NCI-H146 treated with DMSO at 0.1 percent for 48 hours (cell line): ENCODE data around the gene EFCAB6.
A peak's percentile ranks its signal among the peaks of the same experiment; 100 is the strongest.
"Not testable (repeated sequence)": the region's sequence is repeated elsewhere in the genome, so short reads cannot be mapped to it uniquely, and the experiment has no call there.

Source experiments
- DNase-seq: peaks from one replicate; lab custom pipeline; 2025; ENCODE audit not compliant: unreplicated experiment; lab: John Stamatoyannopoulos, UW

EFCAB6 gene

DNA sequence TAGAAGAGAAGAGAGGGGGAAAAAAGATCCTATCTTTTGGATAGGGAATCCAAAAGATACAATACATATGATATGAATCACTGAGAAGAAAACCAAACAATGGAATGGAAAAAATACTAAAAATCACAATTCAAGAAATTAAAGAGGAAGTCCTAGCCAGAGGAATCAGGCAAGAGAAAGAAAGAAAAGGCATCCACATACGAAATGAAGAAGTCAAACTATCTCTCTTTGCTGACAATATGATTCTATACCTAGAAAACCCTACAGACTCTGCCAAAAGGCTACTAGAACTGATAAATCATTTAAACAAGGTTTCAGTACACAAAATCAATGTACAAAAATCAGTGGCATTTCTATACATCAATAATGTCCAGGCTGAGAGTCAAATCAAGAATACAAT lies 91.4 kb downstream of the EFCAB6 start:
- no peak for DNase-seq

DNA sequence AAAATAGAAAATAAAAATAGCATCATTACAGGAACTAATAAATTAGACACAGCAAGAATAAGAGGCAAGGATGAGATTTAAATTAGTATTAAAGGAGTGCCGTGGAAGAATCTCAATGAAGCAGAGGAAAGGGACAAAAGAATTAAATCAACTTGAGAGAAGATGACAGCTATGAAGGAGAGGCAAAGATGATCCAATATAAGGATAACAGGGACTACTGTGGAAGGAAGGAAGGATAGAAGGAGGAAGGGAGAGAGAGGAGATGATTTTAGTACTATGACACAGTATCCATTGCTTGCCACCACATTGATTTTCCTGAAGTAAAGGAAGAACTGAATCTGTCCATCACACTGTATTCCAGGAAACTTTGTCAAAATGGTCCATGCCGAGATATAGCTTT lies 98.0 kb downstream of the EFCAB6 start:
- DNase-seq, result no peak

DNA sequence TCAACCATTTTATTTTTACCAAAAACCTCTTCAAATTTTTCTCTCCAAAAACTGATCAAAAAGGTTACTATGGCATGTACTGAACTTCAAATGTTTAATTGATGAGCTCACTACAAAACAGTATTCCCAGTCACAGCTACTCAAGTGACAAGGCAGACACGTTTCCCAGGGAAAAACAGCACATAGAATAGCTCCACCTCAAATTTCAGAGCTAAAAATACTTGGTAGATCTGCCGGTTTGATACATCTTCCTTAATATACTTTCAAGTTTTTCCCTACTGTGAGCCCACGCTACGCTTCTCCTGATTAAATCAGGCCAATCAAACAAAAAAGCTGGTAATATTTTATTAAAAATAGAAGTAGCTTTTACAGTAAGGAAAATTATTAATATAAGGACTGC lies 100.4 kb downstream of the EFCAB6 start:
- DNase-seq, result no peak

DNA sequence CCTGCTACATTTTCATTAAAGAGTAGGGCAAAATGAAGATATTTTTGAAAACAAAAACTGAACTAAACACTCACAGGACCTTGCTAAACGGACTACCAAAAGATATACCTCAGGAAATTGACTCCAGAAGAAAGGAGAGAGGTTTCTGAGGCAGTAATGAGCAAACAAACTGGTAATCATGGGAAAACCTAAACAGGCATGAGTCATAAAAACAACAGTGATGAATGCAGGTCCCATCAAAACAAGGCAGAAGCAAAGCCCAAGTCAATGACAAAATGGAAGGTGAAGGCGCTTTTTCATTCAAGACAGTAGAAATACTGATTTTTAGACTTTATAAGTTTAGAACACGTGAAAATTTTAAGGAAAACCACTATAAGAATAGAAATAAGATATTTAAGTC lies 104.5 kb downstream of the EFCAB6 start:
- DNase-seq, result no peak

DNA sequence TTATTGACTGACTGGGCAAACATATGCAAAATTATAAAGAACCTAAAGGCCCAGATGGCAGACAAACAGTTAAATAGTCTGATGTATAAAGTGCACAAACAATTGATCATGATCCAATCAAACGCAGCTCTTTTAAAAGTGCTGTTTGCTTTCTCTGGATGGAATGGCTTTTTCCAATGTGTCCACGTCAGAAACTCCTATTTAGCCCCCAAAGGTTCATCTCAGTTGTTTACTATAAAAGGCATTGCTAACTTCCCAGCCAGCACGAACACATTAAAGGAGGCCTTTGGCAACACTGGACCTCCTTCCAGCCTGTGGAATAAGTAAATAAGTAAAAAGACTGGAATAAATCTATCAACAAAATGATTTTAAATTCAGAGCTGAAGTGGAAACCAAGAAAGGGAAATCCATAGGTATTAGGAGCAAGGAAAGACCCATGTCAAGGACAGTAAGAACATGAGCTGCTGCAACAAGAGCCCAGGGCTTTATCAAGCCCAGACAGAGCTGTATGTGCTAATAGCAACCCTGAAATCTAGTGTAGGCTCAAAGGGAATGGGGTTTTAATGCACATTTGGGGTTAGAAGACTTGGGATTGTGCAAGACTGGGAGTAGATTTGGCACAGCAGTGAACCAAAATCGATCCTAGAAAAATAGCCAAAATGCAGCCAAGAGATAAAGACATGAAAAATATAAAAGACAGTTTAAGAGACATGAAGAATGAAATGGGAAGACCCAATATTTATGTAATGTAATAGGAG lies 105.4 kb downstream of the EFCAB6 start:
- DNase-seq, result no peak

DNA sequence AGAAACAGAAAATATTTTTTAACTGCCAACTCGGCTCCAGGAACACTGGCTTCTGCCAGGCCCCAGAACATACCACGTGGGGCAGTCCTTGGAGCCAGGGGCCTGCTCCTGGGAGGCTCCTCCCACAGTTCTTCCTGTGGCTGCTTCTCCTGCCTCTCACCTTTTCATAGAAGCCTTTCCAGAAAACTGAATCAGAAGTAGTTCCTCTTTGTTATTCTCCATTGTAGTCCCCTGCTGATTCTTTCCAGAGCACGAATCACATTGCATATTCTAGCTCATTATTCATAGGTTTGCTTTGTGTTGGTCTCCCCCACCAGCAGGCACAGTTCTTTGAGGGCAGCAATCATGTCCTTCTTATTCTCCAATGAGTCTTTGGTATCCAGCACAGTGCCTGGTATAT lies 106.0 kb downstream of the EFCAB6 start:
- DNase-seq, result no peak

DNA sequence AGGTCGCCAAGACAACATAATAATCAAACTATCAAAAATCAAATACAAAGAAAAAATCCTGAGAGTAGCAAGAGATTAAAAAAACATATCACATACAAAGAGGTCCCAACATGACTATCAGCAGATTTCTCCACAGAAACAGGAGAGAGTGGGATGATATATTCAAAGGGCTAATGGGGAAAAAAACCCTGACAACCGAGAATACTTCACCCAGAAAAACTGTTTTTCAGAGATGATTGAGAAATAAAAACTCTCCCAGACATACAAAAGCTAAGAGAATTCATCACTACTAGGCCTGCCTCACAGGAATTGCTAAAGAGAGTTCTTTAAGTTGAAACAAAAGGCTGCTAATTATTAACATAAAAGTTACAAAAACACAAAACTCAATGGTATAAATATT lies 108.1 kb downstream of the EFCAB6 start:
- DNase-seq, result no peak

DNA sequence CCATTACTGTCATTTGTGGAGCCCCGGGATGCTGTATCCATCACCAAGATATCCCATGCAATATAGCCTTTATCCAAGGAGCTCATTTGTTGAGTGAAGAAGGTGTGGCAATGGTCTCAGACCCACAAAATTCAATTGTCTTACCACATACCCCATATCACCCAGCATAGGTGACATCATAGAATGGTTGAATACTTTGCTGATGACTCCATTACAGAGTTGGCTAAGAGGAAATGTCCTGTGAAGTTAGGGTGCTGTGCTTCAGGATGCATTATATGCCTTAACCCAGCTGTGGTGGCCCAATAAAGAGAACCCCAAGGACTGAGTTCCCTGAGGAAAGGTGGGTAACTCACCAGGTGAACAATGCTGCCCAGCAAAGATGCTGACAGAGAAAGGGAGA lies 113.7 kb downstream of the EFCAB6 start:
- DNase-seq, result no peak

DNA sequence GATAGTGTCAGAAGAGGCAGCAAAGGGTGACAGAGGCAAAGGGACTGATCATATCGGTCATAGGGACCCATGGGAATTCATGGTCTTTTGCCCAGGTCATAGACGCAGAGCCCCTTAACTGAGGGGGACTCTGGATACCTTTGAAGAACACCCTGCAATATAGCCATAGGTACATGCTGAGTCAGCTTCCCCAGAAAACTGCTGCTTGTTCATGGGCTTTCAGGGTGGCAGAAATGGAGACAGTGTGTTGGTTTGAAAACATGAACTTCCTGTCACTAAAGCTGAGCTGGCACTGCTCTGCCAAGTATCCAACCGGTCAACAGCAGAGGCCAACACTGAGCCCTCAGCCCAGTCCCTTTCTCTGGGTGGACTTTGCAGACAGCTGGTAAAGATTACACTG lies 114.2 kb downstream of the EFCAB6 start:
- no peak for DNase-seq

DNA sequence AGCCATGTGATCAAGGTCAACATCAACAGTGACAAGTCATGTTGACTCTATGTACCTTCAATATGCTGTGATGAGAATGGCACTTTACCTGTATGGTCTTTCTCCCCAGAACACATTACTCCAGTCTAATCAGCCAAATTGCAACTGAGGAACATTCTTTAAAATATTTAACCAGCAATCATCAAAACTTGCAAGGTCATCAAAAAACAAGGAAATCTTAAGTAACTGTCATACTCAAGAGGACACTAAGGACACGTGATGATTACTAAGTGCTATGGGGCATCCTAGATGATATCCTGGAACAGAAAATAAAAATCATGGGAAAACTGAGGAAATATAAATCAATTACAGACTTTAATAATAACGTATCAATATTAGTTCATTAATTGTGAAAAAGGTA lies 118.9 kb downstream of the EFCAB6 start:
- DNase-seq, result no peak

DNA sequence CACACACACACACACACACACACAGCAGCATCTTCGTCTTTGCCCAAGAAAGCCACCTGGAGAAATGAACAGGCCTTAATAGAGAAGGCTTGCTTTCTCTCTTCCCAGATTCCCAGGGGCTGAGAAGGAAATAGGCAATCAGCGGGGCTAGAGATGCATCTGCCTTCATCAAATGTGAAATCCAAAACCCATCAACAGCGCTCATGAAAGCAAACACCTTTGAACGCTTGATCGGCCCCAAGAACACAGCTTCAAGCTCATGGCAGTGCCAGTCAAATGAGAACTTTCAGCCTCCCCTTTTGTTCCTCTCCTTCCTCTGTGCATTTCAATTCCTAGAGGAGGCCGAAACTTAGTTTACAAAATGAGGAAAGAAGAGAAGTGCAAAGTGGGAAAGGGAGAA lies 122.7 kb downstream of the EFCAB6 start:
- peak; percentile 10 for DNase-seq

DNA sequence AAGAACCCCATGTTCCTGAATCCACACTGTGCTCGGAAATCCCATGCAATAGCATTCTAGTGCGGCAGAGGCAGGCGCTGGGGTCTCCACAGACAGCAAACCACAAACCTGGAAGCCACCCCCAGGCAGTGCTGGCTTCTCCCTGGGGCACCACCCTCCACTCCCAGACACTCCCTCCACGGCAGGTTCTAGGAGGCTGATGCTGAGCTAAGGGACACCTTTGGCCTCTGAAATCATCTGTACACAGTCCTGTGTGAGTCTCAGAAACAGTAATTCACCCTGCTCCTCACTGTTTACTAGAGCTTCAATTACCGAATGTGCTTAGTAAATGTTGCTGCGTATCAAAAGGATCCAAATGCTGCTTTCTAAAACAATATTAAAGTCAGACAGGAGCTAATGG lies 129.3 kb downstream of the EFCAB6 start:
- DNase-seq, result no peak

DNA sequence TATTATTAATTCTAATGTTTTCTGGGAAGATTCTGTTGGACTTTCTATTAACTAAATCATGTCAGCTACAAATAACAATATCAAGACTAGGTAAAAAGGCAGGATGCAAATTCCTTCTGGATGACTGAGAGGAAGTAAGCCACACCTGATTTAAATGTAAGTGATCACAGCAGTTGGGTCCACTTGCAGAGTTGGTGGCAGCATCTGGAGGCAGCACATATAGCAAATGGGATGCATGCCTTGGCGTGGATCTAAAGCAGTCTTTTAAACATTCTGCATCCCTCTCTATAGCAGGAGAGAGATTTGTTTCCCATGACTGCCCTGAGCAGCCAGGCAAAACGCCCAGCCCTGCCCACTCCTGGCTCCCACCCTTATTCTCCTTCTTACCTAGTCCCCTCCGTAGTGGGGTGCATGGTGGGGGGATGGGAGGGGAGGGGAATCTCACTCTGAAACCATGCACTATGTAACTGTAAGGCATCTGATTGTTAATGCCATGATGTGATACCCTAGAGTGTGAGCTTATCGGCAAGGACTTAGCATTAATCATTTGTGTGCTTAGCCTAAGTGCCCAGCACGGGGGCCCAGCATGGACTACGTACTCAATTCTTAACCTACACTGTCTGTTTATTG lies 130.3 kb downstream of the EFCAB6 start:
- no peak for DNase-seq

DNA sequence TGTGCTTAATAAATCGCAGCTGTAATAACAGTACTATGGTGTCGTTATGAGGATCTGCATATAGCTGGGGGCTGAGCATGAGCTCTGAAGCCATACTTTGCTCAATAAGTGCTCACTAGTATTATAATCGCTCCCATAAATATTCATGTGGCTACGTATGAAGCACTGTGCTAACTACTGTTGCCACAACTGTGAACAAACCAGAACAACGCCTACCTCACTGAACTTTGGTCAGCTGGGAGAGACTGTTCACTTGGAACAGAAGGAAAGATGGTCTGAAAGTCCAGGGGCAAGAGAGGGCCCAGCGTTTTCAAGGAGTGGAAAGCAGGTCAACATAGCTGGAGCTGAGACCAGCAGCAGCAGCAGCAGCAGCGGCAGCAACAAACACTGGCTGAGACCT lies 141.6 kb downstream of the EFCAB6 start:
- DNase-seq, result no peak

DNA sequence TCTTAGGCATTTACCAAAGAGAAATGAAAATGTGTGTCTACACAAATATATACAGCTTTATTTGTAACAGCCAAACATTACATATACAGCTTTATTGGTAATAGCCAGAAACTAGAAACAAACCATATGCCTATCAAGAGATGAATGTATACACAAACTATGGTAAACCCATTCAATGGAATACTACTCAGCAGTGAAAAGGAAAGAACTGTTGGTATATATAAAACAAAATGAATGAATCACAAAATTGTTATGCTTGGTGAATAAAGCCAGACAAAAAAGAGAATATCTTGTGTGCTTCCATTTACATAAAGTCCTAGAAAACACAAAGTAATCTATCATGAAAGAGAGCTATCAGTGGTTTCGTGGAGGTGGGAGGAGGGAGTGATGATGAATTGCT lies 142.9 kb downstream of the EFCAB6 start:
- DNase-seq, result no peak

DNA sequence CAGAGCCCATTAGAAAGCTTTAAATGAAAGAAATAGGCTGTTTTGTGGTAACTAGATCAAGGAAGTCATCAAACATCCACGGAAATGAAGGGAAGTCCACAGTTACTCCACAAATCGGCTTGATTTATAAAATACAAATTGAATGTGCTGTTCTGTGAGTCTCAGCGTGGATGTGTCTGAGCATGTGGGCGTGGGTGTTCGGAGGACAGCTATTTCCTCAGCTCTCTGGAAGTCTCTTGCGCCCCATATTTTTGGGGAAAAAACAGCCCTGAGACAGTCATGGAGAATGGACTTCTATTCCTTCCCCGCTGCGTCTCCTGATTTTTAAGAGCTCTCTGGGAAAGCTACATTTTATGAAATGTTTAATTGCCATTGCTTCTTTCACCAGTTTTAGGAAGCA lies 144.4 kb downstream of the EFCAB6 start:
- no peak for DNase-seq

DNA sequence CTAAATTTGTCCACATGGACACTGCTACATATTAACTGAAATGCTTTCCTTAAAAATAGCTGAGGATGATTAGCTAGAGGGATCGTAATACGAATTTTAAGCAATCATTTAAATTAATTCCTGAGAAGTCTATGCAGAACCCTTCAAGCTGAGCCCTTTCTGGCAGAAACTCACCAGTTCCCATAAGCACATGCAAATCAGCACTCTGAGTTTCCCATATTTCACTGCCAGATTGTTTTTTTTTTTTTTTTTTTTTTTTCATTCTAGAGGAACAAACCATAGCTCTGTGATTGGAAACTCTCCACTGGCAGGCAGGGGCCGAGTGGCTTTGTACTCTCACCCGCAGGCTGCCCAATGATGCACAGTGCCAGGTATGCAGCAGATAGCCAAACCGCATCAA lies 145.6 kb downstream of the EFCAB6 start:
- DNase-seq, result no peak

DNA sequence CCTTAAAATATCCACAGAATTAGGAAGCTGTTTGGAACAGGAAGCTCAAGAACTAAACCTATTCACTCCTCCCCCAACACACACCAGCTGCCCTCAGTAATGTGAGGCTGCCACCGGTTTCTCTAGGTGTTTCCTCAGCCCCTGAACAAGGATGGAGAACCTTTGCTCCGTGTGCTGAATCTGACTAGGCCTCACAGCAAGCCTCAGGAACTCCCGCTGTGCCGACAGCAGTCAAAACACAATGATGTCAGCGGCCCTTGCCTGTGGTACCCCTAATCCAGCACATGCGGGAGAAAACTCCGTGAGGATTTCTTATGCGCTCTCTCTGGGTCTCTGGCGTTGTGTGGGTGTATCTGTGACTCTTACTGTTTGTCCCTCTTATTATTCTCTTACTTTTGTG lies 153.3 kb downstream of the EFCAB6 start:
- DNase-seq, result peak; percentile 43

DNA sequence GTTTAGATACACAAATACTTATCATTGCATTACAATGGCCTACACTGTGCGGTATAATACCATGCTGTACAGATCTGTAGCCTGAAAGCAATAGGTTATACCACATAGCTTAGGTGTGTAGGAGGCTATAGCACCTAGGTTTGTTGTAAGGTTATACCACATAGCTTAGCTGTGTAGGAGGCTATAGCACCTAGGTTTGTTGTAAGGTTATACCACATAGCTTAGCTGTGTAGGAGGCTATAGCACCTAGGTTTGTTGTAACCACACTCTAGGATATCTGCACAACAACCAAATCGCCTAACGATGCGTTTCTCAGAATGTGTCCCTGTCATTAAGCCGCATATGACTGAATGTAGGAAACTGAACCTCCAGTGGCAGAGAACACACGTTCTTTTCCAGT lies 155.5 kb downstream of the EFCAB6 start:
- not testable (repeated sequence) for DNase-seq

DNA sequence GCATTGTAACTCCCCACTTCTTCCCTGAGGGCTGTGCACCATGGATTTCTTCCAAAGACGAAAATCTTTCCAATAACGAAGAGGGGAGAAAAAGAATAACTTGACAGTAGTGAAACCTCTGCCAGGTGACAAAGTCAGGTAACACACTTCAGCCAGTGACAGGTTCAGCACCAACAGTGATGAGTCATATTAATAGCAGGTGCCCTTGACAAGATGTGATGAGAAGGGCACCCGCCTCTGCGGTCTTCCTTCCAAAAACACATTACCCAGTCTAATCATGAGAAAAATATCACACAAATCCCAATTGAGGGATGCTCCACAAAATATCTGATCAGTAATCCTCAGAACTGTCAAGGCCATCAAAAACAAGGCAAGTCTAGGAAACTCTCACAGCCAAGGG lies 157.8 kb downstream of the EFCAB6 start:
- no peak for DNase-seq

DNA sequence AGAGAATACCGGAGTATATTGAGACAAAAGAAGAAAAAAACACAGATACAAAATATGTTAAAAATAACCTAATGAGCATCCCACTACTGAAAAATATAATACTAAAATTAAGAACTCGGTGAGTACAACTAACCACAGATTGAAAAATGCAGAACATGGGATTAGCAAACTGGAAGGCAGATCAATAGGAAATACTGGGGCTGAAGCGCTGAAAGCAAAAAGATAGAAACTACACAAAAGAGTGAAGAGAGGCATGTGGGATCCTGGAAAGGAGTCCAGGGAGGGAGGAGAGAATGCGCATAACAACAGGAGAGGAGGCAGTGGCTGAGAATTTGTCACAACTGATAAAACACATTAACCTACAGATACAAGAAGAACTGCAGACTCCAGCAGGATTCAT lies 159.3 kb downstream of the EFCAB6 start:
- no peak for DNase-seq

DNA sequence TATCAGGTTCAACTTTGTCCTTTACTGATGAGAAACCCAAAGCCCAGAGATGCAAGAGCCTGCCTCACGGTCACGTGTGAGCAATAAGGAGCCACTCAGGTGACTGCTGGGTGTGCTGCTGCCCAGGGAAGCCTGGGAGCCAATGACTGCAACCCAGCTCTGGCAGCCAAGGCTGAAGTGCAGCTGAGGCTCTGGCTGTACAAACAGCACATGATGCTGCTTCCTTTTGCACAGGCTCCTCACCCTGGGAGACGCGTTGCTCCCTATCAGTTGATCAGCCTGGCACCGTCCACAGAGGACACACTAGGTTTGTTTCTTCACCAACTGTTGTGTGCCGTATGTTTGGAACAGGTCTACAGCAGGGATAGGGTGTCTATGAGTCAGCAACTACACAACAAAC lies 168.7 kb downstream of the EFCAB6 start:
- no peak for DNase-seq
